HG03095 (cell line): ENCODE results near the gene DPF1.

Source experiments
- ATAC-seq: cut with Tn5 transposase; IDR thresholded peaks from one replicate; pipeline ENCODE4 v1.9.1; 2021; ENCODE audit warnings: moderate library complexity; ENCODE audit not compliant: unreplicated experiment

Gene DPF1

GRCh38 chr19:38201731-38202130, 22.3 kb downstream of the DPF1 start:
- ATAC-seq = no peak

DNA sequence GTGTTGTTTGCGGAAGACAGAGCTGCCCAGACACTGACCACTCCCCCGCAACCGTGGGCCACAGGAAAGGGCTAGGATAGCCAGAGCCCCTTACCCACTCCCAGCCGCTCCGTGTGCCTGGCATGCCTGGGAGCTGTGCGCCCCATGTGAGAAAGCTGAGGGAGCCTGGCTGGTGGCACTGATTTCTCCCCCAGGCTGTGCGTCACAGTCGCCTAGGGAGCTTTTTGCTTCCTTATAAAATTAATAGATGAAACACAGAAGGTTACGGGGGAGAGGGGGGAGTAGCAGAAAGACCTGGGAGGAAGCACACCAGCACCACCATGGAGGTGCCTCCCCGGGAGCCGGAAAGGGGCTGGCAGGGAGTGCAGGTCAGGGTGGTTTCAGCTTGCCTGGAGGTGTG, 24.7 kb downstream of the DPF1 start:
- ATAC-seq = no peak

GRCh38 chr19:38197937-38198704, 25.9 kb downstream of the DPF1 start:
- no peak for ATAC-seq

DNA sequence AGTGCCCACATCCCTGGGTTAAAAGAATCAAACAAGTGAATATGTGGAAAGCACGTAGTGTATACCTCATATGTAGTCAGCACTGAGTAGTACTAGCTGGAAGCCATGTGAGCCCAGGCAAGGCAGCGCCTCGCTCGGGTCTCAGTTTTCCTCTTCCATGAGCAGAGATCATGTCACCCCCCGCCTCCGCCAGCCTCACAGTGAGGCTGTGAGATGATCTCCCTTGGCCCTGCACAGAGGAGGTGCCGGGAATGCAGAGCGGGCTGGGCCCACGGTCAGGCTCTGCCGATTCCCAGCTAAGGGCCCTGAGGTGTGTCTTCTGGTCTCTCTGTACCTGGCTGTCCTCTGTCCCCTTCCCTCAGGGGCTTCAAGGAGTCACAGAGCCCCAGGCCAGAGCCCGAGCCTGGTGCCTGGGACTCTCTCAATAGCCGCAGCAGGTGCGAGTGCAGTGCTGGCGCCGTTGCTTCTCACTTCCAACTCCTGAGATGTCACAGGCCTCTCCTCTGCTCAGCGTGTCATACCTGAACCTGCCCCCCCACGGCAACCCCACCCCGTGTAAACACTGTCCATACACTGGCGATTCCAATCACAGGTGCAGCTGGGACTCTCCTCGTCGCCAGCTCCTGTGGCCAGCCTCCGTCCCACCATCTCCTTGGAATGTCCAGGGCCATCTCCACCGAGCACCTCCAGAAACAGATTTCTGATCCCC, 26.9 kb downstream of the DPF1 start:
- no peak for ATAC-seq

GRCh38 chr19:38196245-38196837, 27.7 kb downstream of the DPF1 start:
- ATAC-seq = no peak

DNA sequence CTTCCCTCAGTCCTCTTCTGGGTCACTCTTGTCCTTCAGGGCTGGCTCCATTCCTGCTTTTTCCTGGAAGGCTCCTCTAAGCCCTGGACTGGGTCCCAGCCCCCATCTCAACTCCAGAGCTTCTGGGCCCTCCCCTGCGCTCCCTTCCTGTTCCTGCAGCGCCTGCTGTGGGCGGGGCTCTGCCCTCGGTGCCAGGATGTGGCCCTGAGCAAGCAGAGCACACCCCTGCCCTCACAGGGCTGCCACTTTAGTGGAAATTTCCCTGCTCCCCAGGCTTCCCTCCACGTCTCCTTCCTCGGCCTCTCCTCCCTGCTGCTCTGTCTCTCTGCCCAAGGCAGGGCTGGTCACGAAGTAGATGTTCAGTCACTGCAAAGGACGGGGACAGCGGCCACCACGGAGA, 28.8 kb downstream of the DPF1 start:
- ATAC-seq = no peak

GRCh38 chr19:38194061-38194701, 29.8 kb downstream of the DPF1 start:
- no peak for ATAC-seq

DNA sequence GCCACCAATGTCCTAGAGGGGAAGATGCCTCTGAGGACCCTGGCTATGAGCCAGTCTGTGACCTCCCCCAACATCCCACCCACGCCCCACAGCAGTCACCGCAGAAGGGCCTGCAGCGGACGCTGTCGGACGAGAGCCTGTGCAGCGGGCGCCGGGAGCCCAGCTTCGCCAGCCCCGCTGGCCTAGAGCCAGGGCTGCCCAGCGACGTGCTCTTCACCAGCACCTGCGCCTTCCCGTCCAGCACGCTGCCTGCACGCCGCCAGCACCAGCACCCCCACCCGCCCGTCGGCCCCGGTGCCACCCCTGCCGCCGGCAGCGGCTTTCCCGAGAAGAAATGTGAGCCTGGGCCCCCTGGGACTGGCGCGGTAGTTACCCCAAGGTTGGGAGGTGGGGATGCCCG, 30.6 kb downstream of the DPF1 start:
- ATAC-seq = no peak

DNA sequence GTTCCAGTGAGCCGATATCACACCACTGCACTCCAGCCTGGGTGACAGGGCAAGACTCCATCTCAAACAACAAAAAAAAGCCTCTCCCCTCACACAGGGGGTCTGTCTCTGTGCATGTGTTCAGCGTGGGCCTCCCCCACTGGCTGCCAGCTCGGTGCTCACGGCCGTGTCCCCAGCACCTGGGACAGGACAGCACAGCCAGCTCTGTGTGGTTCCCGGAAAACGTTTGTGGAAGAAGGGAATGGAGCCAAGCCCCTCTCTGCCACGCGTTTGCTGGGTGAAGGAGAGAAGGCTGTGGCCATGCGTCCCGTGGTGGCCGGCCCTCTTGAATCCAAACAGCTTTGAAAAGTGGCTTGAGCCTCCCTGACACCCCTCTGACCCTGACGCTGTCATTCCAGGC, 32.3 kb downstream of the DPF1 start:
- ATAC-seq = no peak

DNA sequence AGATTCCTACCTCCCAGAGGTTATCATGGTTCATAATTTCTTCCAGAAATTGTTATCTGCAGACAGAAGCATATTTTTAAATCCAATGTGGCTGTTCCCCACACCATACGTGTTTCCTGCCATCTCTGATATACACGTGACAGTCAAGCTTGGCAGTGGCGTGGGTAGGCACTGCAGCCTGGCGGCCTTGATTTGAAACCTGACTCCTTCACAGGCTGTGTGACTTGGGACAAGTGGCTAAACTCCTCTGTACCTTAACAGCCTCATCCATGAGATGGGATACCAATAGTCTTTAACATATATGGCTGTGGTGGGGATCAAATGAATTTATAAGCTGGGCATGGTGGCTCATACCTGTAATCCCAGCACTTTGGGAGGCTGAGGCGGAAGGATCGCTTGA, 33.2 kb downstream of the DPF1 start:
- no peak for ATAC-seq

- ATAC-seq = no peak
These were observed 34.0 kb downstream of the DPF1 start for GRCh38 chr19:38190061-38190460.

GRCh38 chr19:38185562-38185961, 38.5 kb downstream of the DPF1 start:
- ATAC-seq = no peak

- no peak for ATAC-seq
These were observed 39.2 kb downstream of the DPF1 start for GRCh38 chr19:38184815-38185214.

- no peak for ATAC-seq
These were observed 40.6 kb downstream of the DPF1 start for GRCh38 chr19:38183251-38183897.

- no peak for ATAC-seq
These were observed 41.3 kb downstream of the DPF1 start for GRCh38 chr19:38182536-38183210.

DNA sequence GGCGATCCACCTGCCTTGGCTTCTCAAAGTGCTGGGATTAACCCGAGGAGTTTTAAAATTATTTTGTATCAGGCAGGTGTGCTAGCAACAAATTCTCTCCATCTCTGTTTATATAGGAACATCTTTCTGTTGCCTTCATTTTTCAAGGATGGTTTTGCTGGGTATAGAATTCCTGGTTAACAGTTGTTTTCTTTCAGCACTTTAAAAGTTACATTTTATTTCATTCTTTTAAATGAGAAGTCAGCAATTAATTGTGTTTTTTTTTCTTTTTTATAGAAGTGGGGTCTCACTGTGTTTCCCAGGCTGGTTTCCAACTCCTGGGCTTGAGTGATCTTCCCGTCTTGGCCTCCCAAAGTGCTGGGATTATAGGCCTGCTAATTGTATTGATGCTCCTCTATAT, 44.0 kb downstream of the DPF1 start:
- ATAC-seq = no peak

DNA sequence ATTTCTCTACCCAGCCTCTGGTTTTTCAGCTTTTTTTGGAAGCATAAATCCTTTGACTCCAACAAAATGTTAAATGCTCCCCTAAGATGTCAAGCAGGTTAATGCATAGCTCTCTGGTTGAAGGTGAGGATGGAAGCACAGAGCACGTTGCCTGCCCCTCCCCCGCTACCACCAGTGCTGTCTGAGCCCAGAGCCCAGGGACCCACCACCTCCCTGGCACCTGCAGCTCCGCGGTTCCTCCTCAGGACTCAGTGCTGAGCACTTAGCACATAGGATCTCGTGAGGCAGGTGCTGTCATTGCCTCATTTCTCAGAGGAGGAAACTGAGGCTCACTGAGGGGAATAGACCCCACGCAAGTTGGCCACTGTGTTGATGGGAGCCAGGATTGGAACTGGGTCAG, 48.6 kb downstream of the DPF1 start:
- ATAC-seq = no peak

DNA sequence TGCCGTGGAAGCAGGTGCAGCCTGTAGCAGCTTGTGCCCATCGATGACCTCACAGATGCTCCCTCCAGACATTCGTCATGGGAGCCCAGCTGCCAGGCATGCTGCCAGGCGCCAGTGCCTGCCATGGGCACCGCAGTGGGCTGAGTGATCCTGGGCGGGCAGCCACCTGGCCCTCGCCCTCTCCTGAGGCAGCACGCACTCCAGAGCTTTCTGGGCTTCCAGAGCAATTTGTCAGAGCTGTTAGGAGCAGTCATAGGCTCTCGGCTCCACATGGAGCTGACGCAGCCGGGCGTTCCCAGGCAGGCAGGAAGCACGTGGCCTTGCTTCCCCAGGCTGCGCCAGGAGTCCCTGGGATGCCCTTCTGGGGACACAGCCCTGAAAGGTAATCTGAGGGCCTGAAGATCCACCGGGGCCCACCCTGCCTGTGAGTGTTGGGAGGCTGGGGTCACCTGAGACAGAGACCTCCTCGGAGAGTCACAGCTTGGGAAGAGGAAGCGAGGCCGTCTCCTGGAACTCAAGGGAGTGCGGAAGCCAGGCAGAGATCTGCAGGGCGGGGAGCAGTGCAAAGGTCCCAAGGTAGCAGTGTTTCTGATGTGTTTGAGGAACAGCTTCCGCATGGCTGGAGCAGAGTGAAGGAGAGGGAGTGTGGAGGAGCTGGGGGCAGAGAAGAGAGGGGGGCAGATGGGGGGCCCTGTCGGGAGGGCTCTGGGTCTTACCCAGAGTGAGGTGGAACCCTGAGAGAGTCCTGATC, 50.6 kb downstream of the DPF1 start:
- ATAC-seq = no peak

DNA sequence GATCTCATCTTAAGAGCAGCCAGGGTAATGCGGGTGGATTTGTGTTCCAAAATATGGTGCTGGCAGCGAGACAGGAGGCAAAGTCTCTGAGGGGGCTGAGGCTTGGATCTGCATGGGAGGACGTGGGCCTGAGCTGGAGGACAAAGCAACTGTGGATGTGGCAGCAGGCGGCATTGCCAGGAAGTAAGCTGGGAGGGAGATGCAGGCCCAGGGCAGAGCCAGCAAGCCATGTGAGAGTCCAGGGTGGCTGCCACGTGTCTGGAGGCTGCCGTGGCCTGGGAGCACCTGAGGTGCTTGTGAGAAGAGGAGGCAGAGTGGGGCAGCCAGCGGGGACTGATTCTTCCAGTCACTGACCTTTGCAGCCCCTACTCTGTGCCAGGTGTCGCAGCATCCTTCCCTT, 52.0 kb downstream of the DPF1 start:
- no peak for ATAC-seq

- ATAC-seq = no peak
These were observed 53.7 kb downstream of the DPF1 start for GRCh38 chr19:38170334-38170733.
